GM19324 (cell line): ENCODE data around the gene ZNF518A.
A peak's percentile ranks its signal among the peaks of the same experiment; 100 is the strongest.

ENCODE experiments used
- ATAC-seq: cut with Tn5 transposase; IDR thresholded peaks from one replicate; pipeline ENCODE4 v1.9.1; 2021; ENCODE audit warnings: mild to moderate bottlenecking, moderate library complexity; ENCODE audit not compliant: unreplicated experiment, low FRiP score

Gene ZNF518A

GRCh38 chr10:96129387-96130325 lies at the start of gene ZNF518A:
ZNF518A (plus strand) TSS chr10:96130297; CDS start chr10:96156323, 26,026 bp downstream.
- peak; percentile 73 for ATAC-seq

- no peak for ATAC-seq
Observed at GRCh38 chr10:96082153-96082552, 47.9 kb upstream of the ZNF518A start.

- no peak for ATAC-seq
Observed at GRCh38 chr10:96082748-96083147, 47.3 kb upstream of the ZNF518A start.

DNA sequence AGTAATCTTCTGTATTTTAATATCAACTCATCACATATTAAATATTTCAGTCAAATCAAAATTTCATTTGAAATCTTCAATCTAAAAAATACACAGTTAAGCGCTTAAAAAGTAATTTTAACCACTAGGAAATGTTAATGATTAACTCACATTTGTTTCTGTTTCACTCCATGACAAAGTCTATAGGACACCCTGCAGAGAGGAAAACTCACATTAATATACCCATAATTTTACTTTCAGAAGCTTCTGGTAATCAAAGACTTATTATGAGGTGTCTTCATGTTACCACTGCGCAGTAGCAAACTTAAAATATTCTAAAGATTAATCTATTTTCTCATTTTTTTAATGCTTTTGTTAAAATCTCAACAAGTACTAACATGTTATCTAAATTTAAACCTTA lies 41.0 kb upstream of the ZNF518A start:
- ATAC-seq = no peak

- peak; percentile 87 for ATAC-seq
Observed at GRCh38 chr10:96089670-96090462, 40.2 kb upstream of the ZNF518A start.

DNA sequence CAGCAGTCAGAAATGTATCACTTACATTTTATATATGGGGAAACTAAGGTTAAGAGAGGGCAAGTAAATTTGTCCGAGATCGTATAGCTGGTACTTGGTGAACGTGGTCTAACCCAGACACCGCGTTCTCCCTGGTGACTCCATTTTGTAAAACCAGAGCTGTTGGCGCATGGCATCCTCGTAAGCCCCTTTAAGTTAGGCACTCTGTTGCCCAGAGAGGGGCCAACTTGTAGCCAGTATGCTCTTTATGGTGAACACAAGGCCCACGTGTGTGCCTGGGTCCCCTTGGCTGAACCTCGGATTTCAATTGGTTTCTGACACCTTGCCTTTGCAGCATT lies 39.7 kb upstream of the ZNF518A start:
- ATAC-seq = no peak

DNA sequence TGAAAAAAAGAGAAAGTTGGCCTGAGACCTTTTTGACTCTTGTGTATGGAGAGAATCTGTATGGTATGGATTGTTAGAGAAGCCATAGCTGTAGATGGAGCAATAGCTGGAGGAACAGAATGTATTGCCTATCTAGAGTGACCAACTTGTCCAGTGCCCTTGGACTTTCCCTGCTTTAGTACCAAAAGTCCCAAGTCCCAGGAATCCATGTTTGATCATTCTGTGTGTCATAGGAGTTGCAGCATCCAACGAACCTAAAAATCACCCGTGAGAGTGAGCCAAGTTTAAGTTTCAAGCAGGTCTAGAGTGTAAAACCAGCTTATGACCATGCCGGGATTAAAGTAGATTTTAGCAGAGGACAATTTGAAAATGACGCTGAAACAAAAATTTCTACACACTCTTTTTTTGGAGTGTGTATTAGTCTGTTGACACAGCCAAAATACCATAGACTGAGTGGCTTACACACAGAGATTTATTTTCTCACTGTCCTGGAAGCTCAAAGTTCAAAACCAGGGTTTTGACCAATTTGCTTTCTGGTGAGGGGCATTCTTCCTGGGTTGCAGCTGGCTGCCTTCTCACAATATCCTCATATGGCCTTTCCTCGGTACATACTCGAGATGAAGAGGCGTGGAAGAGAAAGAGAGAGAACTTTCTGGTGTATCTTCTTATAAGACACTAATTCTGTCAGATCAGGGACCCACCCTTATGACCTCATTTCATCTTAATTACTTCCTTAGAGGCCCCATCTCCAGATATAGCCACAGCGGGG lies 36.9 kb upstream of the ZNF518A start:
- no peak for ATAC-seq

DNA sequence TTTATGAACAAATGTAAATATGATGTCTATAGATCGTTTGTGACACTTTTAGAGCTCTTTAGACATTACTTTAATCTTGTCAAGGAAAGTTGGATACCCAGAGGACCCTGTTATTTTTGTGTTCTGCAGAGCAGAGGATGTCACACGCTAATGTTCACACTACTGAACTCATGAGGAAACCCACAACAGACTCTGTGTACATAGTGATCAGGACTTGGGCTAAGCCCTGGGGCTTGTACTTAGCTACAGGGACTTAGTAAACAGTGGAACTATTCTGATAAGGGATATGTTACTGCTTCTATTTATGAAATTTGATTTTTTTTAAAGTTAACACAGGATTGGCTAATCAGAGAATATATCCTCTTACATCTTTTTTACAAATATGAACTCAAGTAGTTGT lies 36.1 kb upstream of the ZNF518A start:
- ATAC-seq = no peak

DNA sequence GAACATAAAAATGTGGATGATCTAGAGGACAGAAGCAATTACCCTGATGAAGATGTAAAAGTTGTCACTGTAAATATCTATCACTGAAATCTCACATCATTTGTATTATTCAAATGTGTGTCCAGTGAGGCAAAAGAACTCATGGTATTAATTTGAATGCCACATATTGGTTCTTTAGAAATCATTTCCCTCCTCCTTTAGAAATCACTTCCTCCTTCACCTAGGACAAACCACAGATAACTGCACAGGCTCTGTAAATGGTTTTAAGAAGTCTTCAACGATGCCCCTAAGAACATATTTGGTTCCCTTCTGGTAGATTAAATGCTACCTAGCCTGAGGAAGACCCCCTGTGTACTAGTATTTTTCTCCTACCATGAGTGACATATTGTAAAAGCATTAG lies 33.1 kb upstream of the ZNF518A start:
- no peak for ATAC-seq

DNA sequence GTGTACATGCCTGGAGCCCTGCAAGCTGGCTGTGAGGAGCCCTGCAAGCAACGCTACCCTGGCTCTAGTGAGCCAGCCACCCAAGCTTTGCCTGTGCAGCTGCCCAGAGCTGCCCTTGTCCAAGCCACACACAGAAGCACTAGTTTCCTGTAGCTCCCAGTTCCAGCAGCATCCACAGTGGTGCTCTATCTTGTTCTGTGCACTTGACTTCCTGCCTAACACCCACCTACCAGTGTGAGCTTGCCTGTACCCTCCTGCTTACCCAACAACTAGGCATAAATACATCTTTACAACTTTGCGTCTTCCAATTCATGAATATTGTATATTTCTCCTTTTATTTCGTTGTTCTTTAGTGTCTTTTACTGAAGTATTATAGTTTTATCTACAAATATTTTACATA lies 32.2 kb upstream of the ZNF518A start:
- no peak for ATAC-seq

GRCh38 chr10:96107623-96108038 lies 22.5 kb upstream of the ZNF518A start:
- ATAC-seq = no peak

GRCh38 chr10:96112531-96112930 lies 17.6 kb upstream of the ZNF518A start:
- no peak for ATAC-seq

- no peak for ATAC-seq
Observed at GRCh38 chr10:96118604-96119450, 11.3 kb upstream of the ZNF518A start.

DNA sequence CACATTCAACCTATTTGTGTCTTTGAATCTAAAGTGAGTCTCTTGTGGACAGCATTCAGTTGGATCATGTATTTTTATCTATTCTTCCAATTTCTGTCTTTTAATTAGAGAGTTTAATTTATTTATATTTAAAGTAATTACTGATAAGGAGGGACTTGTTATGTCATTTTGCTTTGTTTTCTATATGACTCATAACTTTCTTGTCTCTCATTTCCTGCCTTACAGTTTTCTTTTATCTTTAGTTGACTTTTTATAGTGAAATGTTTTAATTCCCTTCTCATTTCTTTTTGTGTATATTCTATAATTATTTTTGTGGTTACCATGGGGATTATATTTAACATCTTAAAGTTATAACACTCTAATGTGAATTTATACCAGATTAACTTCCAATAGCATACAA lies 7.3 kb upstream of the ZNF518A start:
- ATAC-seq = no peak

GRCh38 chr10:96124230-96125141 lies 5.6 kb upstream of the ZNF518A start:
- no peak for ATAC-seq

DNA sequence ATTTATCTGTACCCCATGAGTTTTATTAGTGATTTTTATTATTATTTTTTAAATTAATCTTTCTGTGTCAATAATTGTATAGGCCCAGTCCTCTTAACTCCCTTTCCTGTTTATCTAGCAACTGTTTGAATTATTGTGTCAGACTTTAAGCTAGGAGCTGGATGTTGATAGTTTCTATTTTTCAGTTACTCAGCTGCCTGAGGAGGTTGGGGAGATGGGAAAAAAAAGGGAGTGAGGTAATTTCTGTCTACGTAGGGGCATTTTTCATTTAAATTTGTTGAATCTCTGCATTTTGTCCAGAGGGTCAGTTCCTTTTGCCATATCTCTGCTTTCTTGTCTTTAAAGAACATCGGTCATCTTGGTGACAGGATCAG lies 5.0 kb upstream of the ZNF518A start:
- no peak for ATAC-seq

GRCh38 chr10:96130326-96130995 lies 364 bp downstream of the ZNF518A start:
- ATAC-seq = peak; percentile 75

DNA sequence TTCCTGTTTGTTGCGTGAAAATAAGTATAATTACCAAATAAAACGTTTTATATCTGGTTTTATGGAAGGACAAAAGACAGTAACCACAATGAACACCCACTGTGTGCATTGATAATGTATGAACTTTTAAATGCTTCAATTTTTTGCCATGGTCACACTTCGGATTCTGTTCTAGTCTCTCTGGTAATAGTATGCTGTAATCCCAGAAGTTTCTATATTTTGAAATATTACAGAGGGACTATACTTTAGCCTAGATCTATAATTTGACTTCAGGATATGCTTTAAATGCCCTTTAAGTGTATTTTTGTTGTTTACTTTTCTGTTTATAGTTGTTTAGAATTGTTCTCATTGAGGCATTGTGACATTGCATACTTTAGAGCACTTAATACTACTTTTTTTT lies 1.5 kb downstream of the ZNF518A start:
- ATAC-seq = no peak
